MM.1S (cell line): ENCODE measurements around the gene IRAK2.

ENCODE experiments used
- DNase-seq: peaks from one replicate; pipeline ENCODE4 v3.0.0-alpha.2; 2015
- H2AFZ ChIP-seq: fragments of 300-600 bp; sonication (generic); 2 replicates; pipeline ENCODE4 v1.6.0; 2016; ENCODE audit warnings: antibody characterized with exemption, low read length
- H3F3A ChIP-seq: fragments of 300-600 bp; sonication (generic); 2 replicates; pipeline ENCODE4 v1.6.1; 2016; ENCODE audit warnings: mild to moderate bottlenecking, antibody characterized with exemption, low read length, moderate library complexity, mixed read lengths; ENCODE audit not compliant: insufficient read depth
- H3K27ac ChIP-seq: fragments of 300-600 bp; sonication (generic); 2 replicates; pipeline ENCODE4 v1.5.1; 2016; ENCODE audit warnings: mild to moderate bottlenecking, low read length
- H3K27me3 ChIP-seq: fragments of 300-600 bp; sonication (generic); replicated peaks from 2 replicates; pipeline ENCODE4 v1.6.0; 2016; ENCODE audit warnings: low read length; ENCODE audit not compliant: insufficient read depth
- H3K36me3 ChIP-seq: fragments of 300-600 bp; sonication (generic); replicated peaks from 2 replicates; pipeline ENCODE4 v1.6.1; 2016; ENCODE audit warnings: mild to moderate bottlenecking, low read length, mixed read lengths; ENCODE audit not compliant: insufficient read depth
- H3K4me1 ChIP-seq: fragments of 300-600 bp; sonication (generic); 2 replicates; pipeline ENCODE4 v1.6.1; 2016; ENCODE audit warnings: low read length, mixed read lengths
- H3K4me2 ChIP-seq: fragments of 300-600 bp; sonication (generic); 2 replicates; pipeline ENCODE4 v1.6.0; 2016; ENCODE audit warnings: low read depth, low read length
- H3K4me3 ChIP-seq: fragments of 300-600 bp; sonication (generic); 2 replicates; pipeline ENCODE4 v1.5.1; 2016; ENCODE audit warnings: low read length, mixed read lengths
- H3K79me2 ChIP-seq: fragments of 300-600 bp; sonication (generic); 2 replicates; pipeline ENCODE4 v1.6.1; 2016; ENCODE audit warnings: mixed run types, low read length, mixed read lengths
- H3K9ac ChIP-seq: fragments of 300-600 bp; sonication (generic); 2 replicates; pipeline ENCODE4 v1.6.1; 2016; ENCODE audit warnings: low read length, mixed read lengths
- H3K9me2 ChIP-seq: fragments of 300-600 bp; sonication (generic); replicated peaks from 2 replicates; pipeline ENCODE4 v1.6.1; 2016; ENCODE audit warnings: mild to moderate bottlenecking, low read length, mixed read lengths; ENCODE audit not compliant: insufficient read depth
- H3K9me3 ChIP-seq: fragments of 300-600 bp; sonication (generic); replicated peaks from 2 replicates; pipeline ENCODE4 v1.6.1; 2016; ENCODE audit warnings: mild to moderate bottlenecking, low read length, mixed read lengths; ENCODE audit not compliant: insufficient read depth
- H4K20me1 ChIP-seq: fragments of 300-600 bp; sonication (generic); 2 replicates; pipeline ENCODE4 v1.6.1; 2016; ENCODE audit warnings: mild to moderate bottlenecking, low read length, moderate library complexity, mixed read lengths; ENCODE audit not compliant: insufficient read depth
- EZH2 ChIP-seq: fragments of 300-600 bp; sonication (generic); optimal IDR thresholded peaks from 2 replicates; pipeline ENCODE3; 2017; ENCODE audit warnings: low read depth, mild to moderate bottlenecking, antibody characterized with exemption, low read length, mixed read lengths
- EZH2phosphoT487 ChIP-seq: fragments of 300-600 bp; sonication (generic); IDR thresholded peaks from 2 replicates; pipeline ENCODE4 v1.6.1; 2018; ENCODE audit warnings: antibody characterized with exemption, low read length
- TF ChIP-seq, protein P1 (sequence below): fragments of 300-600 bp; sonication (generic); IDR thresholded peaks from 2 replicates; pipeline ENCODE4 v1.5.1; 2016; ENCODE audit warnings: antibody characterized with exemption, low read length, mixed read lengths

The IRAK2 gene

DNA sequence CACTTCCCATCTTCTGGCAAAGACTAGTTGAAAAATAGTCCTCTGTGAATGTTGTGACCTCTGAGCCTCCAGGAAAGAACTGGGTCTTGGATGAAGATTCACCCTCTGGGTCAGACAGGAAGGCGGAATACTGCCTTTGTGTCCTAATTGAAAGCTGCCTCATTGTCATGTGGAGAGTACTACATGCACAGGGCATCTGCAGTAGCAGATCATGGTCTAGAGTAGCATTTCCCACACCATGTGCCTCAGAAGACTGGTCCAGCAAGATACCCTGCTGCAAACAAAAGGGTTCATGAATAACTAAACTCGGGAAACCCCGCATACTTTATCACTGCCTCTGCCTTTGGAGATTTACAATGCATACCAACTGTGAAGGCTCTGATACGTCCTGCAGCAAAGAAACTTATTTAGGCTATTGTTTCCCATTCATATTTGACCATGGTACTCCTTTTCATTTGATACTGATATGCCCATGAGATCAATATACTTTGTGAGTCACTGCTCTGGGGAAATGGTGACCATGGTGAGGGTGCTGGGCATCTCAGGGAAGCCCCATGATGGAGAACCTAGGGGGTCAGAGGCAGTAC is 22.7 kb downstream of the IRAK2 start:
- Histone ChIP-seq H3K9me2 (no peaks in the 10 kb centered on the region), H3K9me3 (no peaks in the 10 kb centered on the region), H3K36me3 (no peaks in the 10 kb centered on the region), H3K4me2 (no peak overlapping the region), H3K27me3 (no peaks in the 10 kb centered on the region), H4K20me1 (no peaks in the 10 kb centered on the region), H3K27ac (no peak overlapping the region), H3K4me3 (no peak overlapping the region), H2AFZ (no peak overlapping the region), H3F3A (peaks cover 11% of the 10 kb centered on the region), H3K9ac (no peak overlapping the region), H3K79me2 (no peaks in the 10 kb centered on the region), H3K4me1 (peaks cover 13% of the 10 kb centered on the region)
- no peak for DNase-seq
- TF ChIP-seq, protein P1, sequence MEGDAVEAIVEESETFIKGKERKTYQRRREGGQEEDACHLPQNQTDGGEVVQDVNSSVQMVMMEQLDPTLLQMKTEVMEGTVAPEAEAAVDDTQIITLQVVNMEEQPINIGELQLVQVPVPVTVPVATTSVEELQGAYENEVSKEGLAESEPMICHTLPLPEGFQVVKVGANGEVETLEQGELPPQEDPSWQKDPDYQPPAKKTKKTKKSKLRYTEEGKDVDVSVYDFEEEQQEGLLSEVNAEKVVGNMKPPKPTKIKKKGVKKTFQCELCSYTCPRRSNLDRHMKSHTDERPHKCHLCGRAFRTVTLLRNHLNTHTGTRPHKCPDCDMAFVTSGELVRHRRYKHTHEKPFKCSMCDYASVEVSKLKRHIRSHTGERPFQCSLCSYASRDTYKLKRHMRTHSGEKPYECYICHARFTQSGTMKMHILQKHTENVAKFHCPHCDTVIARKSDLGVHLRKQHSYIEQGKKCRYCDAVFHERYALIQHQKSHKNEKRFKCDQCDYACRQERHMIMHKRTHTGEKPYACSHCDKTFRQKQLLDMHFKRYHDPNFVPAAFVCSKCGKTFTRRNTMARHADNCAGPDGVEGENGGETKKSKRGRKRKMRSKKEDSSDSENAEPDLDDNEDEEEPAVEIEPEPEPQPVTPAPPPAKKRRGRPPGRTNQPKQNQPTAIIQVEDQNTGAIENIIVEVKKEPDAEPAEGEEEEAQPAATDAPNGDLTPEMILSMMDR: no peak
- TF ChIP-seq EZH2 (no peak), EZH2phosphoT487 (no peak)

DNA sequence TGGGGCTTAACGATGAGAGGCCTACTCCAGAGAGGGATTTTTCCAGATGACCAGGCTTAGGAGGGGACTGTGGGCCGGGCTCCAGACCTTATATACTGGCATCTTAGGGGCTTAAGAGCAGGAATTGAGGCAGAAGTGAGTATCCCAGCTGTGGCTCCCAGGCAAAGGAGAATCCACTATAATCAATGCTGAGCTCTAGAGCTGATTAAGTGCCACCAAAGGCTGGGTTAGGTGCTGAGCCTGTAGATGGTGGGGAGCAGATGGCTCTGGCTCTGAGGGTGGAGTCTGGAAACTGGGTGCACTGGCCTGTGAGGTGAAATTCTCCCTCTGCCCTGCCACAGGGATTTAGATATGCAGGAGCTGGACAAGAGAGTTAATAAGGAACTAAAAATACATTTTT is 23.2 kb downstream of the IRAK2 start:
- H3K79me2 ChIP-seq: no peaks in the 10 kb centered on the region
- no peak overlapping the region for H2AFZ ChIP-seq
- DNase-seq: no peak
- H3K4me2 ChIP-seq: no peak overlapping the region
- peaks cover 14% of the 10 kb centered on the region for H3K4me1 ChIP-seq
- H3F3A ChIP-seq: peaks cover 11% of the 10 kb centered on the region
- H3K27ac ChIP-seq: no peak overlapping the region
- no peaks in the 10 kb centered on the region for H3K9me3 ChIP-seq
- H3K9ac ChIP-seq: no peak overlapping the region
- H3K36me3 ChIP-seq: no peaks in the 10 kb centered on the region
- no peak overlapping the region for H3K4me3 ChIP-seq
- H4K20me1 ChIP-seq: no peaks in the 10 kb centered on the region
- H3K9me2 ChIP-seq: no peaks in the 10 kb centered on the region
- no peak for TF ChIP-seq EZH2phosphoT487
- TF ChIP-seq, protein P1: no peak
- TF ChIP-seq EZH2: no peak
- no peaks in the 10 kb centered on the region for H3K27me3 ChIP-seq

DNA sequence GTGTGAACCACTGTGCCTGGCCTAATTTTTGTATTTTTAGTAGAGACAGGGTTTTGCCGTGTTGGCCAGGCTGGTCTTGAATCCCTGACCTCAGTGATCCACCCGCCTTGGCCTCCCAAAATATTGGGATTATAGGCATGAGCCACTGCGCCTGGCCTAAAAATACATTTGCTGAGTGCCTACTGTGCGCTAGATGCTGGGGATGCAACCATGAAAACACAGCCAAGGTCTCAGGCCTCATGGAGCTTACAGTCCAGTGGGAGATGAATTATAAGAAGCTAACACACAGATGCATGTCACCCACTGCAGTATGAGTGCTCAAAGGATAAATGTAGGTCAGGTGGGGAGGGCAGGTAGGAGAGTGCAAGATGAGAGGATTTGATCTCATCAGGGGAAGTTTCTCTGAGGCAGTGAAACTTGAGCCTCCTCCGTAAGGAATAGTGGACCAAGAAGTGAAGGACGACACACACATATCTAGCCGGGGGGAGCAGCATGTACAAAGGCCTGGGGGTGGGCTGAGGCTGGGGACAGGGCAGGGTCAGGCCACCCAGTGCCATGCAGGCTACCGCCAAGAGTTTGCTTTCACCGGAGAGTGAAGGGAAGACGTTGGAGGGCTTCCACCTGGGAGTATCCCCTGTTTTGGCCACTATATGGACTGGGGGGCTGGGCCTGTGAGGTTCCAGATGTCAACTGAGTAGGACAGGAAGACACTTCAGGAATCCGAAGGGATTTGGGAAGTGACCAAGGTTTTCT is 24.3 kb downstream of the IRAK2 start:
- DNase-seq: no peak
- Histone ChIP-seq H3K9me3 (no peaks in the 10 kb centered on the region), H3K36me3 (no peaks in the 10 kb centered on the region), H3K9me2 (no peaks in the 10 kb centered on the region), H3F3A (peaks cover 11% of the 10 kb centered on the region), H3K27me3 (no peaks in the 10 kb centered on the region), H2AFZ (peak overlapping the region; percentile 48), H3K27ac (peak overlapping the region; percentile 59; the same call in 1 of the 2 replicates), H3K79me2 (no peaks in the 10 kb centered on the region), H4K20me1 (no peaks in the 10 kb centered on the region), H3K4me3 (peak overlapping the region; percentile 23), H3K4me1 (peaks cover 16% of the 10 kb centered on the region), H3K9ac (no peak overlapping the region), H3K4me2 (peak overlapping the region; percentile 67)
- TF ChIP-seq, protein P1: no peak
